GM21367 (cell line): ENCODE results near the gene DPF3.

Experiments
- ATAC-seq: cut with Tn5 transposase; IDR thresholded peaks from one replicate; pipeline ENCODE4 v1.9.1; 2021; ENCODE audit not compliant: unreplicated experiment

Gene DPF3

DNA sequence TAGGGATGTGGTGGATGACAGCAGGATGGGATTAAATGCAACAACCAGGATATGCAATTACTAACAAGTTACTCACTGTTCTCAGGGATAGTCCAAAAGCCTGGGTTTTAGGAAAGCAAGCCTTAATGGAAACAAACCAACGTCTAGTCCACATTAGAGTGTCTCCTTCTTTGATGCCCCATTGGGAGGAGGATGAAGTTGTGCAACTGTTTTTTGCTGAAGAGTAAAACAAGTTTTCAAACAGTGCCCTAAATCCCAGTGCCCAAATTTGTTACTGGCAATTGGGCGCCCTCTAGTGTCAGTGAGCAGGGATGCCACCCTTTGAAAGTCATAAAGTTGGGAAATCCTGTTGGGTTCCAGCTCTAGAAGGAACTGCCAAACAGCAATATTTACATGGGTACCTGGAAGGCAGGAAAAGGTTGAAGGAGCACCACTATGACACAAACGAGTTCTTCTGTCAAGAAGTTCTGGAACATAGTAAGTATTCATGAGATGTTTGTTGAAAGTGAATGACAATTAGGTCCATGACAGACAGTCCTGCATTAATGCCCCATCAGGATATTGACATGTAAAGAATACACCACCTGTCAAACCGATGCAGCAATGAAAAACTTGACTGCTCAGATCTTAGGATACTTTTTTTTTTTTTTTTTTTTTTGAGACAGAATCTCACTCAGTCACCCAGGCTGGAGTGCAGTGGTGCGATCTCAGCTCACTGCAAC is 11.1 kb upstream of the DPF3 start:
- ATAC-seq, result no peak

DNA sequence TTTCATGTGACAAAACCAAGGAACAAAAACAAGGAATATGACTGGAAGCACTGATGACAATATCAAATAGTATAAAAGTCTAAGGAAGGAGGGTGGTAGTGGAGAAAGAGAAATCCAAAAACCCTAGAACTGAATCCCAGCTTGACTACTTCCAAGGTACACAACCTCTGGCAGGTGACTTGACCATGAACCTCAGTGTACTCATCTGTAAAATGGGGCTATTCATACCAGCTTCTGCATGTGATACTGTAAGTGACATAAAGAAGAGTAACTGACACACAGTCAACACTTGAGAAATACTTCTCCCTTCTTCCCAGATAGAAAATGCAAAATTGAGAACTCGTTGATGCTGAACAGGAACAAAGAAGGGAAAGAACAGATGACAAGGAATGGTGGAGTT is 10.3 kb upstream of the DPF3 start:
- no peak for ATAC-seq

DNA sequence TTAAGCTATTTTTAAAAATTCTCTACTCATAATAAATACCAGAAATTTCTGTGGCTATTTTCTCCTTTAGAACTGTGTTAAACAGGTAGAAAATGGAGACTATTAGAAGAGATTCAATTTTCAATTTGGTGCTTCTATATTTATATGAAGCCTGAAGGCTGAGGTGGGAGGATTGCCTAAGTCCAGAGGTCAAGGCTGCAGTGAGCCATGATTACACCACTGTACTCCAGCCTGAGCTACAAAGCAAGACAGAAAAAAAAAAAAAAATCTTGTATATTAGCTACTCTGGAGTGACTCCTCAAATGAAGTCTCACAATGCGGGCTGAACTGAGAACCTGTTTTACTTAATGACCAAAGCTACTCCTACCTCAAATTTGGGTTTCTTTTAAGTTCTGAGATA is 9.8 kb upstream of the DPF3 start:
- ATAC-seq, result no peak

DNA sequence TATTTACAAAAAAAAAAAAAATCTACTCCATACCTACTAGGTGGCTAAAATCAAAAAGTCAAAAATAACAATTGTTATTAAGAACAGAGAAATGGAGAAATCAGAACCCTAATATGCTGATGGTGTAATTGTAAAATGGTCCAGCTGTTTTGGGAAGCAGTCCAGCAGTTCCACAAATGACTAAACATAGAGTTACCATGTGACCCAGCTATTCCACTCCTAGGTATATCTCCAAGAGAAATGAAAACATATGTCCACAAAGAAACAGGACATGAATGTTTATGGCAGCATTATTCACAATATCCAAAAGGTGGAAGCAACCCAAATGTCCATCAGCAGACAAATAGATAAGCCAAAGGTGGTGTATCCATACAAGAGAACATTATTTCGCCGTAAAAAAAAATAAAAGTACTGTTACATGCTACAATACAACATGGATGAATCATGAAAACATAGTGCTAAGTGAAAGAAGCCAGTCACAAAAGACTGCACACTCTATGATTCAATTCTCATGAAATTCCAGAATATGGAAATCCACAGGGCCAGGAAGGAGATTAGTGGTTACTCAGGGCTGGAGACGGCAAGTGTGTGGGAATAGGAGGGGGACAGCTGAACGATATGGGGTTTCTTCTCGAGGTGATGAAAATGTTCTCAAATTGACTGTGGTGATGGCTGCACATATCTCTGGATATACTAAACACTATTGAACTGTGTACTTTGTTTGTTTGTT is 9.1 kb upstream of the DPF3 start:
- no peak for ATAC-seq

DNA sequence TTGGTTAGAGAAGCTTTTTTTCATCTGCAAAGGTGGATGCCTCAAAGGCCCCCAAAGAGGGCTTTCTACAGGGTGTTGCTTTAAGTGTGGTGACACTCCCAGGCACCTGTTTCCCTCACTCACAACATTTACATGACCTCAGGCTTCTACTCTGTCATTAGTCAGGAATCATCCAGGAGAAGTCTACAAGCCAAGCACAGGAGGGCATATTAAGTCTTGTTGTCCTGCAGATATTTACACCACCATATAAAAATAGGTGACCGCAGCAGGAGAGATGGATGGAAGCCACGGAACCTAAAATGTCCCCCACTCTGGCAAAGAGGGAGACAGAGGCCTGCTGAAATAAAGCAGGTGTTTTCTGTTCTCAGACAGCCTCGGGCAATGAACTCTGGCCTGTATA is 7.5 kb upstream of the DPF3 start:
- no peak for ATAC-seq

DNA sequence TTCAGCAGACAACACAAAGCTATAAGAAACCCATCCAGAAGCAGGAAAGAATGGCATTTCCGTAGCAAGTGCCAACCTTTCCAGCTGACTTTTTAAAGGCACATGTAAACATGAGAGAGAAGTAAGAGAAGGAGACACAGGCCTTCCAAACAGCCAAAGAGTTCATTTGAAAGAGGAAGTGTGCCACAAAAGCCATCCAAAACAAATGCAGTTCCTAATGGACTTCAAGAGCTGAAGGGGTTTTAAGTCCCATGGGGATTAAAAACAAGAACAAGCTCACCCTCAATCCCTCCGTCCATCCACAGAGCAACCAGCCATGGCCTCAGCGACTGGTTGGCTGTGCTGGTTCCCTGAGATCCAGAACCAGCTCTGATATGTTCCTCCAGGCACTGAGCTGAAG is 4.5 kb upstream of the DPF3 start:
- no peak for ATAC-seq

DNA sequence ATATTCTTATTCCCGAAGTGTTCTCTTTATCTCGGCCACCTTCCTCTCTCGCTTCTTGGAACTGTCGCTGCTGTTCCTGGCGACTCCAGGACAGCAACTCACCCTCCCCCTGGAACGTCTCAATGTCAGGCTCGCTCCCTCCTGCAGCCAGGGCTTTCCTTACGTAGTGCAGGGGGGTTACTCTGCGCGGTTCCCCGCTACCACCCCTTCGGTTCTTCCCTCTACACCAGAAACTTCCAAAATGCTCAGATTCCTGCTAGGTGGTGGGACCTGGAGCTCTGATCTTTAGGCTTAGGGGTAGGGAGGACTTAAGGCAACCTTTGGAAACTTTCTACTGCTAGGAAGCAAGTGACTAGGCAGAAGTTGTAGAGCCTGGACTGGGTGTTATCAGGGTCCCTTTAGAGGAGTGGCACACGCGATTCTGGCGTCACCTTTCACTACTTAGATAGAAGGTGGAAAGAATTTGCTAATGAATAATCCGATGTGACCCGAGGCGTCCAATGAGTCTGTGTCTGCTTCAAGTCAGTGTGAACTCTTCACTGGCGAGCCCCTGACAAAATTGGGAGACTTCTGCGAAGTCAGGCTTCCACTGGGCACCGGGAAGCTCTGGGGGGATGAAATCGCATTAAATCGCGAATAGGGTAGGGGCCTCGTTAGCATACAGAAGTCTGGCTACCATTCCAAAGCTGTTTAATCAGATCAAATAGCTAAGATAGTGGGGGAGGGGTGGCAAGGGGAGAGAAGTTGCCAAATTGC is 900 bp upstream of the DPF3 start:
- no peak for ATAC-seq

DNA sequence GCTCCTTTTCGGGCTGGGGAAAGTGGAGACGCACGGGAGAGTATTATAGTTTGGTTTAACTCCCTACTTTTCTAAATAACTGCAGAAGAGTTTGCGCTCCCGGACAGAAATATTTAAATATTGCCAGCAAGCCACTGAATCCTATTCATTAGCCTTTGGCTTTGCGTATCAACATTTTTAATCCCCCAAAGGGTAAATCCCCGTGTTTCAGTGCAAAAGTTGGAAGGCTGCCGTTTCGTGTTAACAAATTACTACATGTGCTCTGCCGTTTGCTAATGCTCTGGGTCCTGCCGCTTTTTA is 372 bp upstream of the DPF3 start:
- no peak for ATAC-seq

DNA sequence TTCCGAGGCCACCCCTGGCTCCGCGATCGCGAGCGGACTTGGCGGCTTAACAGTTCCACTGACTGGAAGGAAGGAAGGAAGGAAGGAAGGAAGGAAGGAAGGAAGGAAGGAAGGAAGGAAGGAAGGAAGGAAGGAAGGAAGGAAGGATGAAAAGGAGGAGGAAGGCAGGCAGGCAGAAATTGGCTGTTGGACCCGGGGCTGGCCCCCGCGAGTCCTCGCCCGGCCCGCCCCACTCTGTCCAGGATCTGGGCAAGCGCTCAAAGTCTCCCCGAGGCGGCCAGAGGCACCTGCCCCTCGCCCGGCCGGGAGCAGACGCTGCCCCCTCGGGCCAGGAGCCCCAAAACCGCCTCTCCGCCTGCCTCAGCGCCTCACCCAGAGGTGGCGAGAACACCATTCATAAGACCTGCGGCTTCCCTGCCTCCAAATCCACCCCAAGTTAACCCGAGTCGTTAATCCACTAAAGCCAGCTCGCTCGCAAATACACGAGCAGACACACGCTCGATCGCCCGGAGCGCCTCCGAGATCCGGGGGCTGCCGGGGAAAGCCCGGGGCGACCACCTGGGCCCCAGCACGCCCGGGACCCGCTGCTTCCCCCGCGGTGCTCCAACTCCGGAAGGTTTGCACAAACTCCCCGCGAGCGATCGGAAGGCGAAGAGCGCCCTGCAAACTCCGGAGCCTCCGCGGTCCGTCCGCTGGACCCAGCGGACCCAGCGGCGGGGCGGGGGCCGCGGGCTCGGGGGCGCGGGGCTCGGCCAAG is 844 bp downstream of the DPF3 start:
- ATAC-seq, result no peak

DNA sequence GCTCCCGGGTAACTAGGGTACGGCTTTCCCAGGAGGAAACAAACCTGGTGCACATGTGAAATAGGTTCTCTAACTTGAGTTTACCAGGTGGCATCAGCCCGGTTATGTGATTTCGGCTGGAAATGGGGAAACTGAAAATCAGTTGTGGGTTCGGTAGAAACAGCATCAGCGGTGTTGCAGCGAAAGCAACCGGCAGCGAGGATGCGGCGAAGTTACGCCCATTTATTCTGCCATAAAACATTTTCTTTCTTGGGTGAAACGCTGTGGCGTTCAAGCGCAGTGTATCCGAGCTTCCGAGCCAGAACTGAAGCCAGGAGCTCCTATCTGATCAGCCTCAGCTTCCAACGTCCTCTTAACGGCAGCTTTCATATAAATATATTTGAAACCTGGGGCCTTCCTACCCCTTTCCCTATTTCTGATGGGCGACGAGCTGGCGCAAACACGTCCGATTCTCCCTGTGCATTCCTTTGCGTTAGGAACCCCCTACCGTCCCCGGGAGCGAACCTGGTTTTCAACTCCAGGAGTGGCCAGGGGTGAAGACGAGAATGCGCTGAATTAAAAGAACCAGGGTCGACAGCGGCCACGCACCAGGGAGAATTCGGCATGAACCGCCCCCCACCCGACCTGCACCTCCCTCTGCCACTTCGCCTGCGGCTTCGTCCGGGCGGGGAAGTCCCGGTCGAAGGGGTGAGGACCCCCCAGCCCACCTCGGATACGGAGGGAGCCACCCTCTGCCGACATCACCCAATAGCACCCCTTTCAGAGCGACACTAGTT is 1.6 kb downstream of the DPF3 start:
- no peak for ATAC-seq

DNA sequence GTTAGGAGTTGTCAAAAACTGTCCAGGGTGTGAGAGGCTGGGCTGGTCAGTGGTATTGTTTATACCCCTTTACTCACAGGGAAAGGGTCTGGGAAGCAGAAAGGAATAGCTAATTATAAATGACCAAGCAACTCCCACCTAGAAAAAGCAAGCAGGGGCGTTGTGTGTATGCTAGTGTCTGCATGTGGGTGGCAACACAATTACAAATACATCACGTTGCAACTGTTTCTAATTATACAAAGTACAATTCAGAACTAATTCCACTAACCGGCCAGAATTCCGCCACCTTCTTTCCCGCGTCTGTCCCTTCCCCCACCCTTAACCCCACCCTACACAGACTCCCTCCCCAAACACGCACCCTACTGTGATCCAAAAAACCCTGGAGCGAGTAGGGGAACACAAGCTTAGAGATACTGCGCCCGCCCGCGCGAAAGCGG is 2.2 kb downstream of the DPF3 start:
- no peak for ATAC-seq

DNA sequence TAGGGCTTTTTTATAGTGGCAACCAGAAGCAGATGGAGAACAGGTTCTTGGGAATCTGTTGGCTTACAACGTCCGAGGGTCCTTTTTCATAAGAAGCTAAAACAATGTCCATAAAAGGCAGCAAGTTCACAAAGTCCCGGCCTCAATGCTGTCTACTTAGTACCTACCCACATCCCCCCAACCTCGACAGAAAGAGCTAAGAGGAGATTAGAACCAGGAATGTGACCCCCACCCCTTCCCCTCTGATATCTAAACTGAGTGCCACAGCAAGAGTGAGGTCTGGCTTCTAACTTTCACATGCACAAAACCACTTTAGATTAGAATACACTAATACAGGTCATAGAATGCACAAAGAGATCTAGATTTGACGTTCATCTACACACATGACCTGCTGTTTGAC is 4.5 kb downstream of the DPF3 start:
- ATAC-seq, result no peak

DNA sequence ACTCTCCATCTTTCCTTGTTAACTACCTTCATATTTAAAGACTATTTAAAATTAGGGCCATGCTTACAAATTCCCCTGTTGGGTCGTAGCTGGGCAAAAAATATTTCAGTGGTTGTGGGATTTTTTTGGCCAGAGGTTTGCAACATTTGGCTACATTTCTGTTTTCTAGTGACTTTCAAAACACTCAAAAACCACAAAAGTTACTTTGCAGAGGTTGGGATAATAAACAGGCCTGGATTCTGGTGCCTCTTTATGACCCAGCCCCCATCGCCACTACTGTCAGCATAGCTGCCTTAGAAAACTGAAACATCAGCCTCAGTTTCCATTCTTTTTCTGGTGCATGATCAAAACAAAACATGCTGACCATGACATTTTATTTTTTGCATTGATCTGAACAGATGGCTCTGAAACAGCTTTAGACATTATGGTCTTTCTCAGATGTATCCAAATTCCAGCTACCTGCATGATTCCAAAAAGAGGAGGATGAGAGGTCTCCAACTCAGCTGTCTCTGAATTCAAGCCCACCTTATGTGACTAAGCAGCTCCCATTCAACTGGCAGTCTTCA is 5.2 kb downstream of the DPF3 start:
- no peak for ATAC-seq

DNA sequence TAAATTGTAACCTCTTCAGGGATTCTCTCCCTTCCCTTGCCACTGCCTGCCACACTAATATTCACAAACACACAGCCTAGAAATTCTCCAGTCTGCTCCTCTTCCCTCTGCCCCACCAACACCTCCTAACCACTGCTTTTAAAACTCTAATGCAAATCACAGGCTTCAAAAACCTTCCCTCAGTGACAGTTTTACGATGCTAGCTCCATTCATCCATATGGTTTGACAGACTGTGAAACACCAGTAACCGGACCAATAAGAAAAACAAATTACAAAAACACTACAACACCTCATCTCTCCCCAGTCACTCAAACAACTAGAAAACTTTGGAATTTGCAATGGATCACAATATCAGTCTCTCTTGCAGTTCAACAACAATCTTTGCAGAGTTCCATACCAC is 5.7 kb downstream of the DPF3 start:
- ATAC-seq, result no peak

DNA sequence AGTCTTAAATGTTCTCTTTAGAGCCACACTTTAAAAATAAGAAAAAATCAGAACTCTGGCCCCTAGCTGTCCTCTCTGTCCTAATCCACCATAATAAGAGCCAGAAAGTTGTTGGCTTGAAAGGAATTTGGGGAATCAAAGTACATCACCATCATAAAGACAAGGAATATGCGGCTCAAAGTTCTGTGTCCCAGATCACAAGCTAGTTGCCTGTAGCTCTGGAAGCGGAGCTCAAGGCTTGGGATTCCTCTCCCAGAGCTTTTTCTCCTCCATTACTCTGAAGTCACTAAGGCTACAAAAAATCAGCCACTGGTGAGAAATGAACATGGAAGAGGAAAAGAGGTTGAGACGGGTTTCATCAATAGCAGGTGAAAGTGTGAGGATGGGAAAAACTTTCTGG is 6.4 kb downstream of the DPF3 start:
- no peak for ATAC-seq

DNA sequence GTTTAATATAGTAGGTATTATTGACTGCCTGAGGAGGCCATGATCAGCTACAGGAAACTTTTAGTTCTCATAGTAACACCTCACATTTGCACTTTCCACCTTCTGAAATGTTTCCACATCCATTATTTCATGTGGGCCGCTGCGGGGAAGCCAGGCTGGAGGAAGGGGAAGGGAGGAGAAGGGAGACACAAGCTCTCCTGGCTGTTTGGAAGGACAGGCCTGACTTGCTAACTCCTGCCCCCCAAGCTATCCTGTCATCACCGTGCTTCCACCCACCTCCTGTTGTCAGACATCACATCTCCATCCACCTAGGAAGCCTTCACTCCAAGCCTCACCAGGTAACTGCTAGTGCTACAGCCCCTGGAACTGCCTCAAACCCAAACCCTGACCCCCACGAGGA is 9.5 kb downstream of the DPF3 start:
- no peak for ATAC-seq

DNA sequence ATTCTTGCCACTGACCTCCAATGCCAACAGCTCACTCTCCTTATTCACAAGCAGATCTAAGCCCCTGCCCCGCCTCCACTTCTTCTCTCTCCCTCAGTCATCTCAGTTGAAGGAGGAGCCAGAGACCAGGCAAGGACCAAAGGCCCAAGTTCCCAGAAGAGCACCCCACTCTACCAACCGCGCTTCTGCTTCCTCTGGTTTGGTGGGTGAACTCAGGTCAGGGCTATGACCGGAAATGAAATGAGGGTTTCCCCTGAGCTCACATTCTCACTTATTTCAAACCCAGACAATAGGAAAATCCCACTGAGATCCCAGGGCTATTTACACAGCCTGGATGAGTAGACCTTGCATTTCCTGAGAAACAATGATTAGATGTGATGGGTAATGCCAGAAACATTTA is 9.9 kb downstream of the DPF3 start:
- no peak for ATAC-seq

DNA sequence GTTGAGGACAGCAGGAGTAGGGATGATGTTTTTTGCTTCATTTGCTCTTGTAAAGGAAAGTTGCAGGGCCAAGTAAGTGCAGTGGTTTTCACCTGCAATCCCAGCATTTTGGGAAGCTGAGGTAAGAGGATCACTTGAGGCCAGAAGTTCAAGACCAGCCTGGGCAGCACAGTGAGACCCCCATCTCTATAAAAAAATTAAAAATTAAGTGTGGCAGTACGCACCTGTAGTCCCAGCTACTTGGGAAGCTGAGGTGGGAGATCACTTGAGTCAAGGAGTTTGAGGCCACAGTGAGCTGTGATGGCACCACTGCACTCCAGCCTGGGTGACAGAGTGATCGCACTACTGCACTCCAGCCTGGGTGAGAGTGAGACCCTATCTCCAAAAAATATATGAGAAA is 10.8 kb downstream of the DPF3 start:
- no peak for ATAC-seq

DNA sequence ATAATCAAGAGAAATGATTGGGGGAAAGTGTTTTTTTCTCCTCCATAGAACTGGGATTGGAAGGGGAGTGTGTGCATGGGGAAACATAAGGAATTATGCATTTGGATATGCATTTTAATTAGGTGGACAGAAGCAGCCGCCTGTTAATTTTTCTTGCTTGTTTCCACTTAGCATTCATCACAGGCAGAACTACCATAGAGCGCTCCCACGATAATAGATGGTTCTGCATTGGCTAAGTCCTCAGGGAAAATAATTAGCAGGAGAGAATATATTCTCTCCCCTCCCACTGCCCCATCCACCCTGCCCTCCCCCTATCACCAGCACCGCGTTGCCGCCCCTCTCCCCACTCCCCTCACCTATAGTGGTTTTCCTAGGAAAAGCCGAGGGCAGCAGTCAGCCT is 11.4 kb downstream of the DPF3 start:
- no peak for ATAC-seq

DNA sequence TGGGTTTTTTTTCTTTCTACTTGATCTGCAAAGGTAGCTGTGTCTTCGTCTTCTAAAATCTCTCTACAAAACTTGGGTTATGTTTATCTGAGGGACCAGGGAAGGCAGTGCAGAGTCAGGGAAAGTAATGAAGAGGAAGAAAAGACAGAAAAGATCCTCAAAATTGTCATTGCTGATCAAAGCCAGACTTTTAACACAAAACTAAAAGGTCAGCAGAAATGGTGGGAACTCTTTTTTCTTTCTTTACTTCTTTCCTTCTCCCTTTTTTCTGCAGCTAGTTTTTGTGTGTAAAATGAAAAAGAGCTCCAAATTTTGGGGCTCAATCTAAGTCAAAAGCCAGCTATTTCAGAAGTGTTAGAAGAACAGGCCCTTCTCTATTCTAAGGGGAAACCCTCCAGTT is 11.9 kb downstream of the DPF3 start:
- no peak for ATAC-seq

DNA sequence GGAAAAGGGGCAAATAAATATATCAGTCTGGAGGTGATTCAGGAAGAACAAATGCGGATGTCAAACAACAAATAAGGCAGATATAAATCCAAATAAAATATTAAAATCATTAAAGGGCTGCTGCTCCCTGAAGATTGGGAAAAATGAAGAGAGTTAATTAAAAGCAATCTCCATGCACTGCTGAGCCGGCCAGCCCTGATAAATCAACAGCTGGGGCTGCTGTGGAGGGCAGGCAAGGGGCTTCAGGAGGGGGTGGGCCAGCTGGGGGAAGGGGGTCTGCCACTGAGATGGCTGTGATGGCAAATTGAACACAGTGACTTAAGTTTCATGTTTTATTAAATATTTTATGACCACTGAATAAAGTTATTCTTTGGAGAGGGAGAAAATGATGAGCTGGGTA is 12.4 kb downstream of the DPF3 start:
- no peak for ATAC-seq
